Uterus (tissue), 4 donors: ENCODE results near the gene LRRC4C. TPM values are rescaled to one million over a fixed set of nuclear protein-coding genes. Genes with fewer than 3 reads are reported as not detected.

Source experiments
- DNase-seq, 2 donors: peaks; one replicate each; pipeline ENCODE4 v3.0.0-alpha.2; 2019 to 2020
- H3K27ac ChIP-seq, 2 donors: fragments of 200-600 bp; sonication (generic); 1 replicate in 1 of 2; 2 replicates in 1 of 2; pipeline ENCODE4 v1.5.1; 2016 to 2018
- H3K27me3 ChIP-seq, 2 donors: fragments of 200-600 bp; sonication (generic); one replicate each; pipeline ENCODE4 v1.5.1; 2018 to 2019; ENCODE audit warnings: control low read depth in 1 of 2
- H3K36me3 ChIP-seq, 2 donors: fragments of 200-600 bp; sonication (generic); one replicate each; pipeline ENCODE4 v1.5.1; 2019; ENCODE audit warnings: control low read depth in 1 of 2
- H3K4me1 ChIP-seq, 2 donors: fragments of 200-600 bp; sonication (generic); one replicate each; pipeline ENCODE4 v1.5.1; 2018 to 2019; ENCODE audit warnings: control low read depth in 1 of 2
- H3K4me3 ChIP-seq, 2 donors: fragments of 200-600 bp; sonication (generic); 1 replicate in 1 of 2; 2 replicates in 1 of 2; pipeline ENCODE4 v1.5.1; 2018 to 2019; ENCODE audit warnings: mild to moderate bottlenecking in 1 of 2
- H3K9me3 ChIP-seq, 2 donors: fragments of 200-600 bp; sonication (generic); one replicate each; pipeline ENCODE4 v1.5.1; 2019; ENCODE audit warnings: control low read depth in 1 of 2
- POLR2A ChIP-seq, 2 donors: fragments of 450-650 bp; IDR thresholded peaks; one replicate each; pipeline ENCODE4 v1.6.1; 2016; ENCODE audit warnings: antibody characterized with exemption in 2 of 2, mild to moderate bottlenecking in 1 of 2, moderate library complexity in 1 of 2
- intact Hi-C: fragments of 100-400 bp; cut with DNase I; formaldehyde crosslinking; loops from one replicate; pipeline ENCODE4 v1.15.1; 2023; ENCODE audit warnings: low total_unique reads
- total RNA-seq, 4 donors: library from RNA; depleted of rRNA in 3 of 4; stranded (reverse); fragments of >200 nt in 3 of 4; gene quantifications; one replicate each; pipeline versions ENCODE4 v1.1.0 to v1.2.4, GENCODE V29; 2014 to 2023
- TF ChIP-seq, protein P1 (sequence below), 4 experiments: fragments of 200-600 bp in 2 of 4; fragments of 450-650 bp in 2 of 4; sonication (generic) in 2 of 4; IDR thresholded peaks; one replicate each; pipeline ENCODE4 v1.5.1; 2016 to 2019; ENCODE audit warnings: antibody characterized with exemption in 4 of 4, mild to moderate bottlenecking in 2 of 4, moderate library complexity in 1 of 4
- donor health status: DM: yes; HTN: yes; CAD: no.

LRRC4C gene
- total RNA-seq, 4 donors from 2014 or later, result 1.5 to 16.9 (median 2.1) TPM; not detected in 1

DNA sequence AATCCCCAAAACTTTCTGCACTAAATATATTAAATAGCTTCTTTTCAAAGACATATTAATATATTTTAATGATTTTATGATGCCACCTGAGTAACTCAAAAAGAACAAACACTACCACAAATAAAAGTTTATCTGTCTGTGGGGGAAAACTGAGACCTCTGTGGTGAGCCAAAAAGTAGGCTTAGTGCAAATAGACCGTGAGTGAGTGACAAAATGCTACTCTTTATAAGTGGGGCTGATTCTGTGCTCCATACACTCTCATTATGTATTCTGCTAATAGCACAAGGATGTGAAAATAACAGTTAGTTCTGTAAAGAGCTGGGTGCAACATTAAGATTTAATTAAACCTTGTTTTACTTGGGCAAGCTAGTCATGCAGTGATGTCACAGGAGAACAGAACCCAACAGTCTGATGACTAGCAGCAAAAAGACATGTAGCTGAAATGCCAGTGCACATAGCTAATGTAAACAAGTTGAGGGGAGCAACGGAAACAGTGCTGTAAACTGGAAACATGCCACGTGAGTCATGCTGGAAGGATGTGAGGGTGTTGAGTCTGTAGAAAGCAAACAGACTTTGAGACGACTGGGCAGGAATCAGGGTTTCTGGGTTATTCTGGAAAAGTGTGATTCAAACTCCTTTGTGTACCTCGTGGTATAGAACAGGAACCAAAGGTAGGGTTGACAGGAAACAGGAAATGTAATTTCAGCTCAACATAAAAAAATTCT lies 1130.4 kb downstream of the LRRC4C start:
- Histone ChIP-seq H3K27ac (no peak overlapping the region), H3K4me3 (no peak overlapping the region), H3K36me3 (no peaks in the 10 kb centered on the region), H3K27me3 (no peaks in the 10 kb centered on the region), H3K9me3 (no peaks in the 10 kb centered on the region), H3K4me1 (no peaks in the 10 kb centered on the region)
- intact Hi-C loops, result no loop called here
- TF ChIP-seq, protein P1, sequence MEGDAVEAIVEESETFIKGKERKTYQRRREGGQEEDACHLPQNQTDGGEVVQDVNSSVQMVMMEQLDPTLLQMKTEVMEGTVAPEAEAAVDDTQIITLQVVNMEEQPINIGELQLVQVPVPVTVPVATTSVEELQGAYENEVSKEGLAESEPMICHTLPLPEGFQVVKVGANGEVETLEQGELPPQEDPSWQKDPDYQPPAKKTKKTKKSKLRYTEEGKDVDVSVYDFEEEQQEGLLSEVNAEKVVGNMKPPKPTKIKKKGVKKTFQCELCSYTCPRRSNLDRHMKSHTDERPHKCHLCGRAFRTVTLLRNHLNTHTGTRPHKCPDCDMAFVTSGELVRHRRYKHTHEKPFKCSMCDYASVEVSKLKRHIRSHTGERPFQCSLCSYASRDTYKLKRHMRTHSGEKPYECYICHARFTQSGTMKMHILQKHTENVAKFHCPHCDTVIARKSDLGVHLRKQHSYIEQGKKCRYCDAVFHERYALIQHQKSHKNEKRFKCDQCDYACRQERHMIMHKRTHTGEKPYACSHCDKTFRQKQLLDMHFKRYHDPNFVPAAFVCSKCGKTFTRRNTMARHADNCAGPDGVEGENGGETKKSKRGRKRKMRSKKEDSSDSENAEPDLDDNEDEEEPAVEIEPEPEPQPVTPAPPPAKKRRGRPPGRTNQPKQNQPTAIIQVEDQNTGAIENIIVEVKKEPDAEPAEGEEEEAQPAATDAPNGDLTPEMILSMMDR (IDR thresholded peaks at IDR 0.05), result no peak
- DNase-seq, result no peak

DNA sequence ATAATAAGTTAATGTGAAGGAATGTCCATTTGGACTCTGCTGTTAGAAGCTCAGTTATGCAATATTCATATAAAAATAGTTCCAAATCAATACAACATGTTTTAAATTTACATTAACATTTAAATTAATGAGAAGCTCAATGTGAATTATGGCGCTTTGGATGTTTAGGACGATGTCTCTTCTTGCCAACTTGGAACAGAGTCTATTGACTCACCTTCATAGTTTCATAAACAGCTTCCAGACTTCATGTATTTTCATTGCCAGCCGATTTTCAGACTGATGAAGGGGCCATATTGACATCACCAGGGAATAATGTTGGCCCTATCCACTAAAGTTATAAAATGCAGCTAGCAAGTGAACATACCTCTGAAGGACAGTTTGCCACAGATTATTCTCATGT lies 1136.2 kb downstream of the LRRC4C start:
- Histone ChIP-seq H3K4me3 (no peak overlapping the region), H3K4me1 (no peaks in the 10 kb centered on the region), H3K9me3 (no peaks in the 10 kb centered on the region), H3K27ac (no peak overlapping the region), H3K27me3 (no peaks in the 10 kb centered on the region), H3K36me3 (no peaks in the 10 kb centered on the region)
- no peak for DNase-seq
- intact Hi-C loops, result no loop called here
- no peak for TF ChIP-seq POLR2A (IDR thresholded peaks at IDR 0.05)
- TF ChIP-seq, protein P1 (IDR thresholded peaks at IDR 0.05), result no peak

DNA sequence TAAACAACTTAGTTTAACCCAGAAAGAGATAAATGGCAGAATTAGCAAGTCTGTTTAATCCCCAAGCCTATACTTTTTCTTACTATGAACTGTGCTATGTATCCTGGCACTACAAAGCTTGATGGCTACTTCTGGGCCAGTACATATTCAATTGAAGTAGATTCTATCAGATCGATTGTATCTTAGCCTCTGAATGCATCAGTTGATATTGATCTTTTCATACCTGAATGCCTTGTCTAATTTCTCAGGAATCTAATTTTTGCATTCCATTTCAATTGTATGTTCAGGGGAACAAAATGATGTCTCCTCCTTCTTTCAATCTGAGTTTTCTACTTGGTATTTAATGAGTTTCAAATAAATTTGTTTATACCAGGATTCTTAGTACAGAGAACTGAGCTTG lies 1137.9 kb downstream of the LRRC4C start:
- H3K4me1 ChIP-seq, result no peaks in the 10 kb centered on the region
- intact Hi-C loops, result no loop called here
- no peak overlapping the region for H3K27ac ChIP-seq
- no peak for DNase-seq
- no peak overlapping the region for H3K4me3 ChIP-seq
- H3K9me3 ChIP-seq, result no peaks in the 10 kb centered on the region
- TF ChIP-seq, protein P1 (IDR thresholded peaks at IDR 0.05), result no peak
- no peak for TF ChIP-seq POLR2A (IDR thresholded peaks at IDR 0.05)
- no peaks in the 10 kb centered on the region for H3K27me3 ChIP-seq
- no peaks in the 10 kb centered on the region for H3K36me3 ChIP-seq

DNA sequence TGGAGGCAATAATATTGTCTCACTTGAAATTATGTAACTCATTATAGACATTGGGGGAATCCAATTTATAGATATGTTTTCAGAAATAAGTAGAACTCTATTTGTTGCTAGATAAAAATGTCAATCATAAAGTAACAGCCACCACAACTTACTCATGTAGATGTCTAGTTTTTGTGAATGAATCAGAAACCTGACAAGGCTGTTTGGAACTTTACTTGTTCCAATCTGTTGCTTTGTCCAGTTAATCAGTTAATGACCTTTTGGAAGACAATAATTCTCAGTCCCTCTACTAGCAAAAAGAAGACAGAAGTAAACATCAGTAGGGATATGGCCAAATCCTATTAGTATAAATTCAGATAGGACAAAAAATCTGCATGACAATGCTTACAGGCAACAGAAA lies 1143.3 kb downstream of the LRRC4C start:
- Histone ChIP-seq H3K4me3 (no peak overlapping the region), H3K27ac (no peak overlapping the region), H3K27me3 (no peaks in the 10 kb centered on the region), H3K4me1 (no peaks in the 10 kb centered on the region), H3K36me3 (no peaks in the 10 kb centered on the region), H3K9me3 (no peaks in the 10 kb centered on the region)
- TF ChIP-seq POLR2A (IDR thresholded peaks at IDR 0.05), result no peak
- TF ChIP-seq, protein P1 (IDR thresholded peaks at IDR 0.05), result no peak
- DNase-seq, result no peak
- intact Hi-C loops, result no loop called here

DNA sequence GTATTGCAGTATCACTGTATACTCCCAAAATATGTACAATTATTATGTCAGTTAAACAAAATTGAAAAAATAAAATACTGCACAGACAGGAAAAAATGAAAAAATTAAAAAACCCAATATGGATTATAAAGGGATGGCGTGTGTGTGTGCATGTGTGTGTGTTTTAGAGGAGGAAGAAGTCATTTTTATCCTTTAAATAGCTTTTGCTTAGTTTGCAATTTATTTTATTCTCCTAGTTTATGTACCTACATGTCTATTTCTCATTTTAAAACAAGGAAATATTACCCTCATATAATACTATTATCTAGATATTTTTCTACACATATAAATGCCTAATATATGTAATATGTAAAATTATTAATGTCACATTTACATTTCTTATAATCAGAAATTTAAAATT lies 1144.3 kb downstream of the LRRC4C start:
- H3K27me3 ChIP-seq, result no peaks in the 10 kb centered on the region
- intact Hi-C loops, result no loop called here
- H3K9me3 ChIP-seq, result no peaks in the 10 kb centered on the region
- no peak overlapping the region for H3K4me3 ChIP-seq
- no peak for TF ChIP-seq POLR2A (IDR thresholded peaks at IDR 0.05)
- TF ChIP-seq, protein P1 (IDR thresholded peaks at IDR 0.05), result no peak
- no peak for DNase-seq
- no peak overlapping the region for H3K27ac ChIP-seq
- H3K36me3 ChIP-seq, result no peaks in the 10 kb centered on the region
- H3K4me1 ChIP-seq, result no peaks in the 10 kb centered on the region
